GM19397 (cell line): ENCODE results near the gene ITGB1.

Source experiments
- ATAC-seq: cut with Tn5 transposase; IDR thresholded peaks from one replicate; pipeline ENCODE4 v1.9.1; 2021; ENCODE audit warnings: mild to moderate bottlenecking, moderate library complexity; ENCODE audit not compliant: unreplicated experiment

ITGB1 gene

GRCh38 chr10:32956365-32957197 lies 1.4 kb downstream of the ITGB1 start:
- no peak for ATAC-seq

- ATAC-seq: no peak
Observed at GRCh38 chr10:32955790-32956189, 2.2 kb downstream of the ITGB1 start.

GRCh38 chr10:32955299-32955772 lies 2.7 kb downstream of the ITGB1 start:
- ATAC-seq: no peak

- no peak for ATAC-seq
Observed at GRCh38 chr10:32954545-32955298, 3.3 kb downstream of the ITGB1 start.

- no peak for ATAC-seq
Observed at GRCh38 chr10:32954080-32954479, 4.0 kb downstream of the ITGB1 start.

- no peak for ATAC-seq
Observed at GRCh38 chr10:32953277-32953927, 4.6 kb downstream of the ITGB1 start.

GRCh38 chr10:32952541-32953276 lies 5.3 kb downstream of the ITGB1 start:
- ATAC-seq: no peak

- ATAC-seq: no peak
Observed at GRCh38 chr10:32952094-32952493, 5.9 kb downstream of the ITGB1 start.

GRCh38 chr10:32951111-32951510 lies 6.9 kb downstream of the ITGB1 start:
- ATAC-seq: no peak

- ATAC-seq: no peak
Observed at GRCh38 chr10:32950591-32951108, 7.4 kb downstream of the ITGB1 start.

- ATAC-seq: peak; percentile 57
Observed at GRCh38 chr10:32949221-32949678, 8.8 kb downstream of the ITGB1 start.

- ATAC-seq: no peak
Observed at GRCh38 chr10:32948451-32948850, 9.6 kb downstream of the ITGB1 start.

- no peak for ATAC-seq
Observed at GRCh38 chr10:32947586-32947985, 10.4 kb downstream of the ITGB1 start.

GRCh38 chr10:32946108-32946507 lies 11.9 kb downstream of the ITGB1 start:
- no peak for ATAC-seq

GRCh38 chr10:32943854-32944661 lies 14.0 kb downstream of the ITGB1 start:
- no peak for ATAC-seq

- no peak for ATAC-seq
Observed at GRCh38 chr10:32943395-32943794, 14.6 kb downstream of the ITGB1 start.

GRCh38 chr10:32942081-32942480 lies 15.9 kb downstream of the ITGB1 start:
- ATAC-seq: no peak

GRCh38 chr10:32941357-32941756 lies 16.7 kb downstream of the ITGB1 start:
- no peak for ATAC-seq
